Measurements from ENCODE around the gene CLCF1.

CLCF1 gene

DNA sequence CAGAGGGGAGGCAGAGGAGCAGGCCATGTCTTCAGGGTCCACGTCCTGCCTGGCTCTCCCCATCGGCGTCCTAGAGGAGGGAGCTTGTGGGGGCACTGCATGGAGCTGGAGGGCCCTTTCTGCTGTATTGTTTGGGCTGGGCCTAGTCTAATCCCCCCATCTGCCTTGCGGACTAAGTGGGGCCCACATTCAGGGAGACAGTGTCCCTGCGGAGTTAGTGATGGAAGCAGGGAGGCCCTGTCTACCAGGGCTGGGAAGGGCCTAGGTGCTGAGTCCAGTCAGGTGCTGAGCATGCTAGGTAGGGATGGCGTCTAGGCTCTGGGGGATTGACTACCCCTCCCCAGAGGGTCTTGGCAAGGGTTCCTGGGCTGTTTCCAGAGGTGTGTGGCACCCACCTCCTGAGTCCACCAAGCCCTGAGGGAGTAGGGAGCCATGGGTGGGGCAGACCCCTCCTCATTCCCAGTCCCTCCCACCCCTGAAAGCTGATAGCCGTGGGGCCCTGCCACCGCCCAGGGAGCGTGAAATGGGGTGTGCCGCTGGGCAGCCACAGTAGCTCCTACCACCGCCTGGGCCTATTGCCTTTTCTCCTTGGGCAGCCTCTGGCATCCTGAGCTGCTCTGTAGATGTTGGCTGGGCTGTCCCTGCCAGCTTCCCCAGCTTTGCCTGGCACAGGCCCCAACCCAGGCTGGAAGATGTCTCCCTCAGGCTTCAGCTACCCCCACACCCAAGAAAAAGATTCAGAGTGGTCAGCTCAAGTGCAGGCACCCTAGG, 18.2 kb downstream of the CLCF1 start:
- DNase-seq, result no peak

DNA sequence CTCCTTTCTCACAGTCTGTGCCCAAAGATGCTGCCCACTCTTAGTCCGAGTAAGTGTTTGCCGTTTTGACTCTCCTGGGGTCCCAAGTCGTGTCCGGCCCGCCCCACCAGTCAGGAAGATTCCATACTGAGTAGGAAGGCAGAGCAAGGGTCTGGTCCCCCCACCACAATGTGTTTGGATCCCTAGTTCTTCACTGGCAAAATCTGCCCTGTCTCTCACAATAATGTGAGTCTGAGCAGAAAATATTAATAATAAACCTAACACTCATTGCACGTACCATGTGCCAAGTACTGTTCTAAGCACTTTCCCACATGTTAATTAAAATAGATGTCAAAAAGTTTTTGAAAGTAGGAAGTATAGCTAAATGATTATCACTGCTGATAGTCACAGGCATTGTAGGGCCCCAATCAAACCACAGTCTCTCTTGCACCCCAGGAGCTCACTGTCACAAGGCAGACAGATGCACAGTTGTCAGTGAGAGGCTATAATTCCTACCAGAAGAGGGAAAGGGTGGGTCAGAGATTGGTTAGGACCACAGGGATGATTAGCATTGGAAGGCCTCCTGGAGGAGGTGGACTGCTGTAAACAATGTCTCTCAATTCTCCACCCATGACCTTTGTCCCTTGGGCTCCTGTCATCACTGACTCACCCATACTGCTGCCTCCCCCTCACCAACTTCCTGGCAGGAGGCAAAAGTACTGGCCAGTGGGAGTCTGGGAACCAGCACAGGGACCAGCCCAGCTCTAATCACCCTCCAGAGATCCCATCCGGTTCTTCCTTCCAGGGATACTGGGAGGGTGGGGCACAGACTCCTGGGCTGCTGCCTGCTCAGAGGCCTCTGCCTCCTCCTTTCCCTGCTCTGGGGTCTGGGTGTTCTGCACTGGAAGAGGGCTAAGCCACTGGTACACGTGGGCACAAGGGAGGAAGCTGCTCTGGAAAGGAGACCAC, 19.0 kb downstream of the CLCF1 start:
- DNase-seq, result peak; percentile 93 to 96

DNA sequence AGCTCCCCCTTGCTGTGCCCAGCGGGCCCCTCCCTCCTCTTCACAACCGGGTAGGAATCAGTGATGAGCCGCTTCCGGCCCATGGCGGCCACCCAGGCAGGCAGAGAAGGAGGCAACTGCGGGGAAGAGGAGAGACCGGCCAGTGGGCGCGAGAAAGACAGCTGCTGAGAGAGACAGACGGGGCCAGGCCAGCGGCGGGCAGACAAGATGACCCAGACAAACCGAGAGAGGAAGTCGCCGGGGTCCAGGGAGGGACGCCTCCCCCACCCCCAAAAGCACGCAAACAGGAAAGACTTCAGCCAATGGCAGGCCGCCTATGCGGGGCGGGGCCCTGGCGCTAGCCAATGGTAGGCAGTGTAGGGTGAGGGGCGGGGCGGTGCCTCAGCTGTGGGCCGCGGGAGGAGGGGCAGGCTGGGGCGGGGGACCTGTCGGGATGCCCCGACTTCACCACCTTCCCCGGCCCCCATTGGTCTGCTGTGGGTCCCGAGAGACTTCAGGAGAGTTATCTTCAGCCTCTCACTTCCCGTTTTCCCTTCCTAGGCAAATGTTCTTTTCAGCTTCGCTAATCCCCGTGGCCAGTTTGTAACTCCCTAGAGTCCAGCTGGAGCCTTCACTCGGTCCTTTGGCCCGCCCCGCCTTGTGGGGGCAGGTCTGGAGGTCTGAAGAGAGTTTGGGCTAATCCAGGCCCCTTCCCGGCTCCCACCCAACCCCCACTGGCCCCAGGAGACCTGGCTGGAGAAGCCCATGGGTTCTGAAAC, 19.9 kb downstream of the CLCF1 start, which contains the start of gene POLD4:
POLD4 (minus strand) TSS at position 230 of the 758 bp plus-strand sequence; CDS start at position 83, 147 bp downstream.
- DNase-seq, result peak; percentile 87 to 95

DNA sequence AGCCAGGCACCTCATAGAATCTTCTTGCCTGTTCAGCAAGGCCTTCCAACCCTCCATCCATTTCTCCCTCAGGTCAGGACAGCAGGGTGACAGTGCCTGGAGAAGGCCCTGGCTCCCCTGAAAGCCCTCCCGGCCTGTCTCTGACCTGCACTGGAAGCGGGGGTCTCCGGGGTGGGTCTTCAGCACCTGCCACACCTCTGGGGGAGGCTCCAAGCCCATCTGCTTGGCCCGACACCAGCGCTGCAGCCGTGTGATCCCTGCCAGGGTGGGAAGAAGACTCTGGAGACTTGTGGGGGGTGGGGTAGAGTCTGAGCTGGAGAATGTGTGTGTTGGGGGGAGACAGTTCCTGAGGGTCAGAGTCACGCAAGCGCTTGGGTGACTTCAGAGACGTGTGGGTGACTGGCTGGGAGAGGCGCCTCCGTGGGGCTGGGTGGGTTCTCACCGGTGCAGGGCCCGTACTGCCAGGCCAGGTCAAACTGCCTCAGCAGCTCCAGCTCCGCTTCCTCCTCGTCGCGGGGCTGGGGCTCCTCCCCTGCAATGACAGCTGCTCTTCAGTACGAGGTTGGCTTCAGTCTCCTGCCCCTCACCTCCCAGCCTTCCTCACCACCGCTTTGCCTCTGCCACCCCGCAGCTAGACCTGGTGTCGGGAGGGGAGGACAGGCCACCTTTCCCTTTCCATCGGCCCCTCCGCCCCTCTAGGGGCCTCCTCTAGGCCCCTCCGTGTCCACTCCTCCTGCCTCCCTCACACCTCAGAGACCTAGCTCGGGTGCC, 20.7 kb downstream of the CLCF1 start:
- peak; percentile 38 to 64 for DNase-seq

DNA sequence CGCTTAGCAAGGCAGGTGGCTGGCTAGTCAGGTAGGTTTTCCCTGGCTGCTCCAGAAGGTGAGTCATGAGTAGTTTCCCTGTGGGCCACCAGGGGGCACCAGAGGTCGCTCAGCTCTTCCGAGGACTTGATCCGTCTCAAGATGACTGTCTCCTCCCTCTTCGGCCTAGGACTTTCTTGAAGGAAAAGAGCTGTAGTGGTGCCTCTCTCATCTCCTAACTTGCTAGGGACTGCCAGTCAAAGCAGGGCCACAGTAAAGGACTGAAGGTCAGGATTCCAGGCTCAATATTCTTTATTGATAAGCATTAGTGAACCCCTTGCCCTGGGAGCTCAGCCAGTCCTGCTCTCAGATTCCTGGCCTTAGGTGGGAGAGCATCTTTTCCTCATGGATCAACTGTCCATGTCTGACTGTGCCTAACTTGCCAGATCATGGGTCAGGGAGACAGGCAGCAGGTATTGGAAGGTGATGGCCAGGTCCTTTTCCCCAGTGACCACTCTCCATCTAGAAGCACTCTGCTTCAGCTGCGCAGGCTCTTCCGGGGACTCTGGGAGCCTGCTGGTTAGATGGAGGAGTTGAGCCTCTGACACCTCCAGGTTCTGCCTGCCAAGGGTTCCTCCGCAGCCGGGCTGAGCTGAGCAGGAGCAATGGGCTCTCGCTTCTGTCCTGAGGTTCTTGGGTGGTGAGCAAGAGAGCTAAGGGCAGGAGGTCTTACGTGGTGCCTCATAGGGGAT, 22.0 kb downstream of the CLCF1 start:
- DNase-seq, result peak in 1 of 2 experiments; percentile 85

DNA sequence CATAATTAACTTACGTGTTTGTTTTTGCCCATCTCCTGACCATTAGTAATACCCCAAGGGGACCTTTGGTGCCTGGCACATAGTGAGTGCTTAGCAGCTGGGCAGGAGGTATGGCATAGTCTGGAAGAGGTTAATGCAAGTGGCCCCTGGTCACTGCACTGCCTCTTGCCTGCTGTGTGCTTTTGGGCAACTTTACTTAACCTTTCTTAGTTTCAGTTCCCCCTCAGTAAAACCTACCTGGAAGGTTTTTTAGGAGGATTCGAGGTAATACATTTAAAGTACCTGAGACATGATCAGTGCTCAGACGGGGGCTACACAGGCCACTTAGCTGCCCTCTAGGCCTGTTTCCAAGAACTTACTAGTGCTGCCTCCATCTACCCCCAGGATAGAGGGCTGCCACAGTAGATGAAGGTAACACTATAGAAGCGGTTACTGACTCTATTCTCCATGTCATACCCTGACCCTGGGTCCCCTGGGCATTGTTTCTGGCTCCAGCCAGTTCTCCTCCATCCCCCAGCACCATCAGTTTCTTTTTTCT, 23.4 kb downstream of the CLCF1 start:
- no peak for DNase-seq

DNA sequence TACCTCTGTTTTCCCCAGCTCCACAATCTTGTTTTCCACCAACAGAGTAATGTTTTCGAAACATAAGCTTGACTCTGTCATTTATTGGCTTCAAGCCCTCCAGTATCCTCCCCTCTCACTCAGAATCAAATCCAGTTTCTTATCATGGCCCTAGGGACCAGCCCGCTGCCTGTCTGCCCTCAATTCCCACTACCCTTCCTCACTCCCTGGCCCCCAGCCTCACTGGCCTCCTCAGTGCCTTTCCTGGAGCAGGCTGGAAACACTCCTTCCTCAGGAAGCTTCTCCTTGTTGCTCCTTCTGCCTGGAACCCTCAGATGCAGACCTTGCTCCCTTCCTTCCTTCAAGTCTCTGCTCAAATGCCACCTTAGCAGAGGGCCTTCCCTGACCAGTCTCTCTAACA, 23.9 kb downstream of the CLCF1 start:
- no peak for DNase-seq

DNA sequence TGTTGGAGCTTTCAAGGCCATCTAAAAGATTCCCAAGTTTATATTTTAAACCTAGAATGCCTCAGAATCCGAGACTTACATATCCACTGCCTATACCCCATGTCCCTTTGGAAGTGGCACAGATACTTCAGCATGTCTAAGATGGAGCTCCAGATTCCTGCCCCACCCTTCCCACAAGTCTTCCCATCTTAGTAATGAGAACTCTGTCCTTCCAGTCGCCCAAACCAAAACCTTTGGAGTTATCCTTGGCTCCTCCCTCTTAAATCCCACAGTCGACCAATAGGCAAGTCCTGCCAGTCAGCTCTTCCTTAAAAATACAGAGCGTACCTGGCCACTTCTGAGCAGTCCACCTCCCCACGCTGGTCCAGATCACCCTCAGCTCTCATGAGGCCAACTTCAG, 24.4 kb downstream of the CLCF1 start:
- DNase-seq, result no peak

DNA sequence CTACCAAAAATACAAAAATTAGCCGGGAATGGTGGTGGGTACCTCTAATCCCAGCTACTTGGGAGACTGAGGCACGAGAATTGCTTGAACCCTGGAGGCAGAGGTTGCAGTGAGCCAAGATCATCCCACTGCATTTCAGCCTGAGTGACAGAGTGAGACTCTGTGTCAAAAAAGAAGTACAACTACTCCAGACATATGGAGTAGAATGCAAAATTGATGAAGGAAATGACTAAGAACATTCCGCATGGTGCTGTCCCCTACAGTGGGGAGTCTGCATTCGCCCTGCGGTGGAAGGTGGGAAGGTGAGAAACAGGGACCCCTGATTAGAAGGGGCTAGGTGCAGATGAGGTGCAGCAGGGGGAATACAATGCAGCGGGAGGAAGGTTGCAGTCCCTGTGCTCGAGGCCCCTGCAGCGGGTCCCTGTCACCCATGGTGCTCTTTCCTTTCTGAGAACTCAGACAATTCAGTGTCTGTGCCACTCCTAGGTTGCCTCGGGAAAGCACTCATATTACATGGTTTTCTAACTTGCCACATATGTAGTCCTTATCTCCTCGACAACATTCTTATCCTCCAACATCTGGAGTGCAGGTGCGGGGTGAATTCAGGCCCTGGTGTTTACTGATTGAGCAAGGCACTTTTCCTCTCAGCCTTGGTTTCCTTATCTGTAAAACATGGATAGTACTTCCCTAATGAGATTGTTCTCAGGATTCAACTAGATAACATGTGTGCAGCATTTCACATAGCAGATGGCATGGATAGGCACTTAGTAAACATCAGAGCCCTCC, 25.2 kb downstream of the CLCF1 start:
- no peak for DNase-seq

DNA sequence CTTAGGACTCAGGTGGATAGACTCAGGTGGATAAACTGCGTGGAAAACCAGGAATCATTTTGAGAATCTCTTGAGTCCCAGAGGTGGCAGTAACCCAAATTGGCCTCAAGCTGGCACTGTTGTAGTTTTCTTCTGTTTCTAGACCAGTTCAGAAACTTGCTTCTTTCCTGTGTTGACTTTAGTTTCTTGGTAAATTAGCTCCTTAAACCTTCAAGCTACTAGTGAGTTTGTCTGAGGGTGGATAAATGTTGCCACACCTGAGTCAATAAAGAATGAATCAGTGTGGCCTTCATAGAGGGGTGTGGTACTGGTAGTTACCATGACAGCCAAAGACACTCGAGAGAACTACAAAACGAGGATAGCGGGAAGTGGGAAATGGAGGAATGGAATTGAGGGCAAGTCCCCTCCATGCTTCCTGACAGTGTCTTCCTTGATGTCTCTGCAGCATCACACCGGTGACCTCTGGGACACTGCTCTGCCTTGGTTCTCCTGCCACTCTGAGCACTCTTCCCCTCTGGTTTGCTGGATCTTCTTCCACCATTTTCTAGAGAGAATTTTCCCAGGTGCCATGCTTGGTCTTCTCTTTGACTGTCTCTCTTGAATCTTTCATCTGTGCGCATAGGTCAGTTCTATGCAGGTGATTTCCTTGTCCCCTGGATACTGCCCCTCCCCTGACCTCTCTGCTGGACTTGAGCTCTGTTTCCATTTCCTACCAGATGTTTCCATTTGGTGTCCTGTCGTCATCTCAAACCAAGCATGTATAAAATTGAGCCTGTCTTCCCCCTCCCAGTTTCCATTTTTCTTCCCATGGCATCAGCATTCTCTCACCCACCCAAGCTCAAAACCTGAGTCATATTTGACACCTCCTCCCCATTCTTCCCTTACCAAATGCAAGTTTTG, 27.2 kb downstream of the CLCF1 start:
- peak in 1 of 2 experiments; percentile 51 for DNase-seq

DNA sequence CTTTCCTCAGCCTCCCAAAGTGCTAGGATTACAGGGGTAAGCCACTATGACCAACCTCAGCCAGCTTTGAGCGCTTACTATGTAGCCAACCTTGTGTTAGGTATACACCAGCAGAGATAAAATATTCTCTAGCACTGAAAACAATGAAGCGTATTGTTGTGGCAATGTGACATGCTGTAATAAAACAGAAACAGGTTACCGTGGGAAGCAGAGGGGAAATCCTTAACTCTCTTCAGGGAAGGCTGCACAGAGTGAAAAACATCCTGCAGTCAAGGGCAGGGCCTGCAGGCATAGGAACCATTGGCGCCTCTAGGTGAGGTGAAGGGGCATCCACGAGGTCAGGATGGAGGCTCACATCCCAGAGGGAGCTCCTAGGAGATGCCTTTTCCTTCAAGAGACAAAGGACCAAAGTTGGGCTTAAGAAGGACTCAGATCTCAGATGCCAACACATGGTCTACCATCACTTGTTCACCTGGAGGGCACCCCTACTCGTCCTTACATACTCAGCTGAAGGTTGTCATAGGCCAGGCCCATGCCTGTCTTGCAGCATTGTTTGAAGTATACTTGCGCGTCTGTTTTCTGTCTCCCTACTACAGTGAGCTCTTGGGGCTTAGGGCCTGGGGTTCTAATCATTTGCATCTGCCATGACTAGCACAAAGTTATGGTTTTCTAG, 28.0 kb downstream of the CLCF1 start:
- no peak for DNase-seq

DNA sequence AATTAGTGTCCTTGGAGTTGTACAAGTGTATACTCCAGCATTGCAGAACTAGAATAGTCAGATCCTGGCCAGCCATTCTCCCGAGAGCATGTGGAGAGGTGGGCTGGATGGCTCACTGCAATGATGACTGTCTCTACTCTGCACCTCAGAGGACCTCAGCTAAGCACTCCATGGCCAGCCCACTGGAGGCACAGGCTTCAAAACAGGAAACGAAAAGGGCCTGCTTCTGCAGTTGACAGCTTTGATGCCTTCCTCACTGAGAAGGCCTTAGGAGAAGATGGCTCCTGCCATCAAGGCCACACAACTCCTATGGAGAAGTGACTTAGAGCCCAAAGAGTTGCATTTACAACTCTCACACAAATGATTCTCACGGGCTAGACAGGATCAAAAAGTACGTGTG, 29.1 kb downstream of the CLCF1 start:
- DNase-seq, result no peak

DNA sequence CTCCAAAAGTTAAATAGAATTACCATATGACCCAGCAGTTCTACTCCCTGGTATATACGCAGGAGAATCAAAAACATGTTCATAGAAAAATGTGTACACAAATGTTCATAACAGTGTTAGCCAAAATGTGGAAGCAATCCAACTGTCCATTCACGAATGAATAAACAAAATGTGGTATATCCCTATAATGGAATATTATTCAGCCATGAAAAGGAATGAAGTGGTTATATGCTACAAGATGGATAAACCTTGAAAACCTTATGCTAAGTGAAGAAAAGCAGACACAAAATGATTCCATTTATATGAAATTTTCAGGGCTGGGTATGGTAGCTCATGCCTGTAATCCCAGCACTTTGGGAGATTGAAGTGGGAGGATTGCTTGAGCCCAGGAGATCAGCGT, 36.1 kb downstream of the CLCF1 start:
- DNase-seq, result no peak

DNA sequence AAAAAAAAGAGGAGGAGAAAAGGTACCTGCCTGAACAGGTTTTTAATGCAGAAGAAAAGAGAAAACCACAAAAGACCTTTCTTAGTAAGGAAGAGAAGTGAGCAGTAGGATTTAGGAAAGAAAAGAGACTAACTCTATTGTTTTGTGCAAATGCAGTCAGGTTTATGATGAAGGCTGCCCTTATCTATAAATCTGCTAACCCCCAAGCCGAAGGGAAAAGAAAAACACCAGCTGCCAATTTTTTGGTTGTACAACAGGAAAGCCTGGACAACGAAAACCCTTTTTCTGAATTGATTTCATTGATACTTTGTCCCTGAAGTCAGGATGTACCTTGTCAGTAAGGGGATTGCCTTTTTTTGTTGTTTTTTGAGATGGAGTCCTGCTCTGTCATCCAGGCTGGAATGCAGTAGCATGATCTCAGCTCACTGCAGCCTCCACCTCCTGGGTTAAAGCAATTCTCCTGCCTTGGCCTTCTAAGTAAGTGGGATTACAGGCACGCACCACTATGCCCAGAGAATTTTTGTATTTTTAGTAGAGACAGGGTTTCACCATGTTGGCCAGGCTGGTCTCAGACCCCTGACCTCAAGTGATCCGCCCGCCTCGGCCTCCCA, 41.2 kb downstream of the CLCF1 start:
- DNase-seq, result no peak

DNA sequence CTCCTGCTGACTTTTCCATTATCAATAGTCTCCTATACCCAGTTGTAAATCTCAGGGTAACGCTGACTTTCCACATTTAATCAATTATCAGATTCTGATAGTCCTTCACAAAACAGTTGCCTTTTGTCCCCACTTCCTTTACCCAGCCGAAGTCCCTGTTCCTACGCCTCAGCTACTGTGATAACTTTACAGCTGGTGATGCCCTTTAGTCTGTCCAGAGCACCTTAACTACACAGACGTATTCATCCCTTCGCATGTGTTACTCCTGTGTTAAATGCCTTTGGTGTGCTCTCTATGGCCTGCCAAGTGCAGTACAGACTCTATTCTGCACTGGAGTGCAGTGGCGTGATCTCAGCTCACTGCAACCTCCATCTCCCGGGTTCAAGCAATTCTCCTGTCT, 49.9 kb downstream of the CLCF1 start:
- DNase-seq, result no peak

DNA sequence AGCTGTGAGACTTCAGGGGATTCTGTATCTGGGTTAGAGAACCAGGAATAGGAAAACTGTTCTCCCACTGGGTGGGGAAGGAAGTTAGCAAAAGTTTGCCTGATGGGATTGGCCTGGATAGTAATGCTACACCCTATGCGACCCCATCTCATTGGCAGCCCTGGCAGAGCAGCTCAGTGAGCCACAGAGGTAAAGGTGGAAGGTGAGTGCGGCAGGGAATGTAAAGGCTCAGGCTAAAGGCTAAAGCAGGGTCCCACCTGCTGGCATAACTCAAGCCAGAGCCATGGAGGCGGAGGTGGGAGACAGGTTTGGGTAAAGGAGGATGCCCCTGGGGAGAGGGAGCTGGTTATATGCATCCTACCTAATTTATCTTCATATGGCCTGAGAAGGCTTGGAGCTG, 51.3 kb downstream of the CLCF1 start:
- no peak for DNase-seq

DNA sequence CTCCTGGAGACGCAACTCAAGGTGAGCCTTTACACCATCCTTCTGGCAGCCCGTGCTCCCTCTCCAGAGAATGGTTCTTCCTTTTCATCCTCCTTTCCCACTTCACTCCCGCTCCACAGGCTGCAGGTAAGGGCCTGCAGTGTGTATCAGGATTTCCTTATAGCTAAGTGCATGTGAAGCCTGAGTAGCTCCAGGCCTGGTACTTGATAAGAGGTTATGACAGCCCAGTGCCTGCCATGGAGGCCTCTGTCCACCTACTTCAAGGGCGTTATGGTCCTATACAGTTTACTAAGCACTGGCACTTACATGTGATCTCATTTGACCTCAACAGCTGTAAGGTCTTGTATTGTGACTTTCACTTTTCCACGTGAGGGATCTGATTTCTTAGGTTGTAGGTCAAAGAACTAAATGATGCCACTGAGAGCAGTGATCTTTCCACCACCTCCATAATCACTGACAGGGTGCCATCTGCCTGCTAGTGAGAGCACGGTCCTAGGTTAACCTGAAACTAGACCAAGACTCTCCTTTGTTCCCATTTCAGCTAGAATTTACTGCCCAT, 52.0 kb downstream of the CLCF1 start:
- no peak for DNase-seq

DNA sequence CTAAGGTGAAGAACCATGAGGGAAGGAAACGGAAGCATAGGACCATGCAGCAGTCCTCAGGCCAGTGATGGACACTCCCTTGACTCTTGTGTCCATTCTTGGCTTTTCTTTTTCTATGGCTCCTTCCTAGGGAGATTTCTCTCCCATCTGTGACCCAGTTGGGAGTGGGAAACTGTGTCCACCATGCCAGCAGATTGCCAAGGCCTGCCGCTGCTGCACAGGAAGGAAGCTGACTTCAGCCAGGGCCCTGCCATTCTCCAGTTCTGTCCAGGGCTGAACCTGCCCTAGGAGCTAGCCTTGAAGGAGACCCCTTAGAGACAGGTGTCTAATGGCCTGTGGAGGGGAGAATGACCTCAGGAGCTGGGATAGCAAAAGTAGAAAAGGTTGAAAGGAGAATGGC, 52.7 kb downstream of the CLCF1 start:
- no peak for DNase-seq

Data from SW 1271 (cell line).